Ishikawa (cell line): ENCODE results near the gene FGF12.

Experiments
- CEBPB ChIP-seq: IDR thresholded peaks from 2 replicates; pipeline ENCODE4 v1.6.1; 2012
- CREB1 ChIP-seq: IDR thresholded peaks from 2 replicates; pipeline ENCODE4 v1.6.1; 2012; ENCODE audit warnings: low read depth
- EGR1 ChIP-seq: IDR thresholded peaks from 2 replicates; pipeline ENCODE4 v1.6.1; 2012
- EP300 ChIP-seq: IDR thresholded peaks from 2 replicates; pipeline ENCODE4 v1.6.1; 2012; ENCODE audit warnings: borderline replicate concordance
- FOXM1 ChIP-seq: IDR thresholded peaks from 2 replicates; pipeline ENCODE4 v1.6.1; 2012; ENCODE audit warnings: low read depth, borderline replicate concordance
- MAX ChIP-seq: IDR thresholded peaks from 2 replicates; pipeline ENCODE4 v1.6.1; 2012
- RAD21 ChIP-seq: IDR thresholded peaks from 2 replicates; pipeline ENCODE4 v1.6.1; 2012; ENCODE audit warnings: low read depth
- REST ChIP-seq: IDR thresholded peaks from 2 replicates; pipeline ENCODE4 v1.6.1; 2012; ENCODE audit warnings: low read depth, mild to moderate bottlenecking
- TCF12 ChIP-seq: IDR thresholded peaks from 2 replicates; pipeline ENCODE4 v1.6.1; 2012; ENCODE audit warnings: low read depth
- TEAD4 ChIP-seq: IDR thresholded peaks from 2 replicates; pipeline ENCODE4 v1.6.1; 2012
- USF1 ChIP-seq: IDR thresholded peaks from 2 replicates; pipeline ENCODE4 v1.6.1; 2012
- YY1 ChIP-seq: IDR thresholded peaks from 2 replicates; pipeline ENCODE4 v1.6.1; 2012; ENCODE audit warnings: low read depth
- ZBTB7A ChIP-seq: IDR thresholded peaks from 2 replicates; pipeline ENCODE4 v1.6.1; 2012; ENCODE audit warnings: low read depth

- TF ChIP-seq CEBPB, result 0 out of 2 replicates have a peak, but pooled peaks have one; percentile 17
- no peak for TF ChIP-seq YY1
- TF ChIP-seq FOXM1, result no peak; the same call in 1 of the 2 replicates
- TF ChIP-seq TCF12, result no peak
- TF ChIP-seq ZBTB7A, result no peak
- peak; percentile 76 for TF ChIP-seq TEAD4
- no peak for TF ChIP-seq MAX
- TF ChIP-seq EP300, result peak; percentile 65; the same call in 1 of the 2 replicates
- no peak for TF ChIP-seq EGR1
- no peak for TF ChIP-seq USF1
- TF ChIP-seq REST, result no peak
- TF ChIP-seq RAD21, result no peak; the same call in 1 of the 2 replicates
- no peak for TF ChIP-seq CREB1
Measured at GRCh38 chr3:192246847-192247559, 480.3 kb downstream of the FGF12 start.
